Measurements from ENCODE around the gene SHBG. TPM values are rescaled to one million over a fixed set of nuclear protein-coding genes. Genes with fewer than 3 reads are reported as not detected.

The SHBG gene
- 0.35 to 1.0 TPM (median 0.66 TPM) in 5 replicates for total RNA-seq (2022; extraction: Qiagen RNA extraction)

GRCh38 chr17:7629939-7630571 is at the start of gene SHBG:
Gene SHBG (plus strand): TSS chr17:7630135. CDS start chr17:7630173, 38 bp downstream.

GRCh38 chr17:7583253-7584109 is 46.5 kb upstream of the SHBG start, which contains the start of gene MPDU1:
Gene MPDU1 (plus strand): TSS chr17:7583852. CDS start chr17:7583863, 11 bp downstream.

GRCh38 chr17:7589891-7590691 is 39.8 kb upstream of the SHBG start, which contains the start of gene SOX15:
Gene SOX15 (minus strand): TSS chr17:7590094. CDS start chr17:7589676, 418 bp downstream.

GRCh38 chr17:7614425-7615264 is 15.3 kb upstream of the SHBG start, which contains the start of gene FXR2:
Gene FXR2 (minus strand): TSS chr17:7614897. CDS start chr17:7614532, 365 bp downstream.

GRCh38 chr17:7627250-7628121 is 2.4 kb upstream of the SHBG start, which contains the start of gene SAT2:
Gene SAT2 (minus strand): TSS chr17:7627821. CDS start chr17:7627635, 186 bp downstream.

GRCh38 chr17:7650509-7651096 is 20.7 kb downstream of the SHBG start, which contains the start of gene ATP1B2:
Gene ATP1B2 (plus strand): TSS chr17:7650926. CDS start chr17:7651519, 593 bp downstream.

Other genes starting within 250 kb of the SHBG start
- gene TNK1, start 249.0 kb upstream of the SHBG start, total RNA-seq (2022; extraction: Qiagen RNA extraction): 1.3 to 2.0 TPM (median 1.7 TPM) in 5 replicates
- gene PLSCR3, start 235.6 kb upstream of the SHBG start, total RNA-seq (2022; extraction: Qiagen RNA extraction): 37.4 to 45.9 TPM (median 43.5 TPM) in 5 replicates
- 177 to 231 TPM (median 209 TPM) in 5 replicates for gene TMEM256, start 226.0 kb upstream of the SHBG start, total RNA-seq (2022; extraction: Qiagen RNA extraction)
- 12.1 to 21.2 TPM (median 19.3 TPM) in 5 replicates for gene NLGN2, start 222.3 kb upstream of the SHBG start, total RNA-seq (2022; extraction: Qiagen RNA extraction)
- gene SPEM1, start 209.8 kb upstream of the SHBG start, total RNA-seq (2022; extraction: Qiagen RNA extraction): 0.13 TPM in 1 of 5 replicates, not detected in the others
- gene SPEM2, start 204.5 kb upstream of the SHBG start, total RNA-seq (2022; extraction: Qiagen RNA extraction): 0.05 to 0.10 TPM (median 0.08 TPM) in 4 of 5 replicates, not detected in the other
- gene SPEM3, start 201.3 kb upstream of the SHBG start, total RNA-seq (2022; extraction: Qiagen RNA extraction): 0.04 to 0.06 TPM in 2 of 5 replicates, not detected in the others
- gene TMEM102, start 194.7 kb upstream of the SHBG start, total RNA-seq (2022; extraction: Qiagen RNA extraction): 11.2 to 15.4 TPM (median 13.9 TPM) in 5 replicates
- 0.92 to 1.6 TPM (median 1.4 TPM) in 5 replicates for gene FGF11, start 190.6 kb upstream of the SHBG start, total RNA-seq (2022; extraction: Qiagen RNA extraction)
- 5.2 to 9.8 TPM (median 8.8 TPM) in 5 replicates for gene CHRNB1, start 185.1 kb upstream of the SHBG start, total RNA-seq (2022; extraction: Qiagen RNA extraction)
- 19.8 to 26.8 TPM (median 24.2 TPM) in 5 replicates for gene ZBTB4, start 150.5 kb upstream of the SHBG start, total RNA-seq (2022; extraction: Qiagen RNA extraction)
- not detected in 5 replicates for gene SLC35G6, start 148.7 kb upstream of the SHBG start, total RNA-seq (2022; extraction: Qiagen RNA extraction)
- gene POLR2A, start 145.8 kb upstream of the SHBG start, total RNA-seq (2022; extraction: Qiagen RNA extraction): 65.7 to 84.9 TPM (median 82.6 TPM) in 5 replicates
- gene TNFSF12, start 81.1 kb upstream of the SHBG start, total RNA-seq (2022; extraction: Qiagen RNA extraction): 9.8 to 14.0 TPM (median 12.8 TPM) in 5 replicates
- gene TNFSF13, start 71.4 kb upstream of the SHBG start, total RNA-seq (2022; extraction: Qiagen RNA extraction): 0.61 to 0.79 TPM (median 0.68 TPM) in 5 replicates
- 97.6 to 109 TPM (median 105 TPM) in 5 replicates for gene SENP3, start 68.2 kb upstream of the SHBG start, total RNA-seq (2022; extraction: Qiagen RNA extraction)
- 30.8 to 38.1 TPM (median 35.8 TPM) in 5 replicates for gene CD68, start 50.5 kb upstream of the SHBG start, total RNA-seq (2022; extraction: Qiagen RNA extraction)
- gene MPDU1, start 46.3 kb upstream of the SHBG start, total RNA-seq (2022; extraction: Qiagen RNA extraction): 112 to 141 TPM (median 120 TPM) in 5 replicates
- gene SOX15, start 40.0 kb upstream of the SHBG start, total RNA-seq (2022; extraction: Qiagen RNA extraction): 0.33 to 0.44 TPM (median 0.41 TPM) in 4 of 5 replicates, not detected in the other
- gene FXR2, start 15.2 kb upstream of the SHBG start, total RNA-seq (2022; extraction: Qiagen RNA extraction): 51.9 to 64.2 TPM (median 60.4 TPM) in 5 replicates
- gene SAT2, start 2.3 kb upstream of the SHBG start, total RNA-seq (2022; extraction: Qiagen RNA extraction): 64.3 to 90.5 TPM (median 85.4 TPM) in 5 replicates
- gene ATP1B2, start 20.8 kb downstream of the SHBG start, total RNA-seq (2022; extraction: Qiagen RNA extraction): 0.14 to 0.40 TPM (median 0.21 TPM) in 5 replicates
- 49.0 to 53.9 TPM (median 51.0 TPM) in 5 replicates for gene TP53, start 57.4 kb downstream of the SHBG start, total RNA-seq (2022; extraction: Qiagen RNA extraction)
- gene WRAP53, start 58.3 kb downstream of the SHBG start, total RNA-seq (2022; extraction: Qiagen RNA extraction): 33.2 to 50.4 TPM (median 45.9 TPM) in 5 replicates
- gene EFNB3, start 75.1 kb downstream of the SHBG start, total RNA-seq (2022; extraction: Qiagen RNA extraction): 1.1 to 1.6 TPM (median 1.5 TPM) in 5 replicates
- 0.01 to 0.05 TPM (median 0.01 TPM) in 3 of 5 replicates, not detected in the others for gene DNAH2, start 87.6 kb downstream of the SHBG start, total RNA-seq (2022; extraction: Qiagen RNA extraction)
- gene KDM6B, start 204.1 kb downstream of the SHBG start, total RNA-seq (2022; extraction: Qiagen RNA extraction): 14.0 to 19.7 TPM (median 16.6 TPM) in 5 replicates
- gene TMEM88, start 224.9 kb downstream of the SHBG start, total RNA-seq (2022; extraction: Qiagen RNA extraction): 0.27 to 1.9 TPM (median 0.92 TPM) in 5 replicates
- 178 to 250 TPM (median 228 TPM) in 5 replicates for gene NAA38, start 227.4 kb downstream of the SHBG start, total RNA-seq (2022; extraction: Qiagen RNA extraction)
- gene CYB5D1, start 227.9 kb downstream of the SHBG start, total RNA-seq (2022; extraction: Qiagen RNA extraction): 20.3 to 23.4 TPM (median 21.5 TPM) in 5 replicates